Measurements from ENCODE around the gene STXBP5.

GRCh38 chr6:147156799-147157382, 47.3 kb upstream of the STXBP5 start:
- TF ChIP-seq CTCF (IDR thresholded peaks at IDR 0.05; ENCODE audit: low read depth, low read length) (no peak), EZH2phosphoT487 (IDR thresholded peaks at IDR 0.05; ENCODE audit: low read depth) (no peak)
